Measurements from ENCODE around the gene SLC25A13.

- TF ChIP-seq CTCF (conservative IDR thresholded peaks at IDR 0.05; ENCODE audit: low read depth, low read length) (no peak), EZH2 (IDR thresholded peaks at IDR 0.05; ENCODE audit: low read length, unreplicated experiment) (no peak)
Observed at GRCh38 chr7:96169439-96169838, 152.5 kb downstream of the SLC25A13 start.
